Measurements from ENCODE around the gene COPS6. TPM values are rescaled to one million over a fixed set of nuclear protein-coding genes. Genes with fewer than 3 reads are reported as not detected.

Gene COPS6
- polyA plus RNA-seq, 1 donor (not counting 4 experiments of a cell fraction or from before 2014, with no cell fraction given), result 171 TPM

- no peaks in the 10 kb centered on the region for H3K9me3 ChIP-seq (ENCODE audit: control insufficient read depth, low read depth, low read length)
- peaks cover 3% of the 10 kb centered on the region for H4K20me1 ChIP-seq (ENCODE audit: control insufficient read depth, extremely low read depth, insufficient read depth, low read length)
- peak overlapping the region; percentile 92 for H3K4me2 ChIP-seq (ENCODE audit: control insufficient read depth, extremely low read depth, insufficient read depth, low read depth, low read length)
- H3K4me1 ChIP-seq (ENCODE audit: control insufficient read depth, extremely low read depth, insufficient read depth, low read length), result peaks cover 10% of the 10 kb centered on the region
- peak overlapping the region in 1 of 3 experiments; percentile 69 for H3K4me3 ChIP-seq (ENCODE audit: control insufficient read depth in 2 of 3, extremely low read depth in 1 of 3, insufficient read depth in 2 of 3, low read depth in 1 of 3, low read length in 3 of 3)
- FAIRE-seq (no peak), DNase-seq (ENCODE audit: low read depth, low spot score) (no peak)
- peaks cover 0 to 2% of the 10 kb centered on the region in 2 experiments for H3K36me3 ChIP-seq (ENCODE audit: control insufficient read depth in 2 of 2, extremely low read depth in 1 of 2, insufficient read depth in 2 of 2, low read length in 2 of 2)
- no peak overlapping the region for H3K27ac ChIP-seq (ENCODE audit: control insufficient read depth, insufficient read depth, low read length)
- no peaks in the 10 kb centered on the region for H3K9me1 ChIP-seq (ENCODE audit: control insufficient read depth, extremely low read depth, insufficient read depth, low read length)
- no peaks in the 10 kb centered on the region for H3K27me3 ChIP-seq (ENCODE audit: control insufficient read depth, extremely low read depth, insufficient read depth, low read length)
- TF ChIP-seq EZH2 (IDR thresholded peaks at IDR 0.05; ENCODE audit: low read length) (no peak), CTCF (optimal IDR thresholded peaks at IDR 0.05 in 1 of 3, IDR thresholded peaks at IDR 0.05 in 1 of 3, conservative IDR thresholded peaks at IDR 0.05 in 1 of 3; ENCODE audit: extremely low read depth in 1 of 3, insufficient read depth in 2 of 3, low read length in 3 of 3) (no peak)
- dilution Hi-C loops (cut with MboI; ENCODE audit: extremely low pct_ligation_motif_present, low sequenced_read_pairs), result no loop called here
- peaks cover 15% of the 10 kb centered on the region for H3K79me2 ChIP-seq (ENCODE audit: control insufficient read depth, insufficient read depth, low read length)
- H2AFZ ChIP-seq (ENCODE audit: control insufficient read depth, low read length), result no peak overlapping the region
- H3K9ac ChIP-seq (ENCODE audit: control insufficient read depth, extremely low read depth, insufficient read depth, low read length), result no peak overlapping the region
Measured at GRCh38 chr7:100120733-100121036, 31.9 kb downstream of the COPS6 start.

GRCh38 chr7:100122067-100122466, 33.3 kb downstream of the COPS6 start:
- H3K9me1 ChIP-seq (ENCODE audit: control insufficient read depth, extremely low read depth, insufficient read depth, low read length), result no peaks in the 10 kb centered on the region
- no peak overlapping the region for H3K27ac ChIP-seq (ENCODE audit: control insufficient read depth, insufficient read depth, low read length)
- no peak for DNase-seq (ENCODE audit: low read depth, low spot score)
- dilution Hi-C loops (cut with MboI; ENCODE audit: extremely low pct_ligation_motif_present, low sequenced_read_pairs), result no loop called here
- H3K79me2 ChIP-seq (ENCODE audit: control insufficient read depth, insufficient read depth, low read length), result peaks cover 15% of the 10 kb centered on the region
- H3K4me3 ChIP-seq (ENCODE audit: control insufficient read depth in 2 of 3, extremely low read depth in 1 of 3, insufficient read depth in 2 of 3, low read depth in 1 of 3, low read length in 3 of 3), result no peak overlapping the region
- H2AFZ ChIP-seq (ENCODE audit: control insufficient read depth, low read length), result no peak overlapping the region
- H3K9me3 ChIP-seq (ENCODE audit: control insufficient read depth, low read depth, low read length), result no peaks in the 10 kb centered on the region
- TF ChIP-seq CTCF (optimal IDR thresholded peaks at IDR 0.05 in 1 of 3, IDR thresholded peaks at IDR 0.05 in 1 of 3, conservative IDR thresholded peaks at IDR 0.05 in 1 of 3; ENCODE audit: extremely low read depth in 1 of 3, insufficient read depth in 2 of 3, low read length in 3 of 3) (no peak), EZH2 (IDR thresholded peaks at IDR 0.05; ENCODE audit: low read length) (no peak)
- no peak overlapping the region for H3K4me2 ChIP-seq (ENCODE audit: control insufficient read depth, extremely low read depth, insufficient read depth, low read depth, low read length)
- peaks cover 3% of the 10 kb centered on the region for H4K20me1 ChIP-seq (ENCODE audit: control insufficient read depth, extremely low read depth, insufficient read depth, low read length)
- H3K9ac ChIP-seq (ENCODE audit: control insufficient read depth, extremely low read depth, insufficient read depth, low read length), result no peak overlapping the region
- peaks cover 10% of the 10 kb centered on the region for H3K4me1 ChIP-seq (ENCODE audit: control insufficient read depth, extremely low read depth, insufficient read depth, low read length)
- H3K27me3 ChIP-seq (ENCODE audit: control insufficient read depth, extremely low read depth, insufficient read depth, low read length), result no peaks in the 10 kb centered on the region
- H3K36me3 ChIP-seq (ENCODE audit: control insufficient read depth in 2 of 2, extremely low read depth in 1 of 2, insufficient read depth in 2 of 2, low read length in 2 of 2), result peaks cover 0 to 2% of the 10 kb centered on the region in 2 experiments
- FAIRE-seq, result no peak

All from keratinocyte (primary cell).